ENCODE results near the gene LHX5.
"Not testable (repeated sequence)": the region's sequence is repeated elsewhere in the genome, so short reads cannot be mapped to it uniquely, and the experiment has no call there.

Gene LHX5

GRCh38 chr12:113498490-113498889 lies 26.8 kb upstream of the LHX5 start:
- Histone ChIP-seq H4K20me1 (ENCODE audit: low read depth, low read length) (no peaks in the 10 kb centered on the region), H3K9me3 (ENCODE audit: insufficient read depth, low read length) (no peaks in the 10 kb centered on the region), H3K79me2 (ENCODE audit: insufficient read depth, low read length) (no peaks in the 10 kb centered on the region), H3K27ac (ENCODE audit: low read depth, low read length) (no peak overlapping the region), H3K4me3 (ENCODE audit: insufficient read depth, low read length, poor library complexity, severe bottlenecking) (no peak overlapping the region), H2AFZ (ENCODE audit: low read depth, low read length, severe bottlenecking) (no peak overlapping the region), H3K4me2 (ENCODE audit: low read depth, low read length, poor library complexity, severe bottlenecking) (no peak overlapping the region), H3F3A (ENCODE audit: insufficient read depth) (no peaks in the 10 kb centered on the region), H3K27me3 (ENCODE audit: low read length) (no peaks in the 10 kb centered on the region), H3K9me2 (replicated peaks; ENCODE audit: insufficient read depth, low read length) (no peaks in the 10 kb centered on the region), H3K9ac (ENCODE audit: low read length) (no peak overlapping the region), H3K36me3 (ENCODE audit: low read length) (no peaks in the 10 kb centered on the region)
- TF ChIP-seq CTCF (IDR thresholded peaks at IDR 0.05; ENCODE audit: insufficient read depth, low read length, poor library complexity, severe bottlenecking) = no peak
- no peak for TF ChIP-seq EZH2phosphoT487 (conservative IDR thresholded peaks at IDR 0.05; ENCODE audit: low read length)

- no peaks in the 10 kb centered on the region for H3K27me3 ChIP-seq (ENCODE audit: low read length)
- no peaks in the 10 kb centered on the region for H3F3A ChIP-seq (ENCODE audit: insufficient read depth)
- TF ChIP-seq CTCF (IDR thresholded peaks at IDR 0.05; ENCODE audit: insufficient read depth, low read length, poor library complexity, severe bottlenecking) = no peak
- H4K20me1 ChIP-seq (ENCODE audit: low read depth, low read length) = no peaks in the 10 kb centered on the region
- H3K9ac ChIP-seq (ENCODE audit: low read length) = no peak overlapping the region
- H3K9me2 ChIP-seq (replicated peaks; ENCODE audit: insufficient read depth, low read length) = no peaks in the 10 kb centered on the region
- no peak overlapping the region for H3K27ac ChIP-seq (ENCODE audit: low read depth, low read length)
- no peaks in the 10 kb centered on the region for H3K79me2 ChIP-seq (ENCODE audit: insufficient read depth, low read length)
- H3K9me3 ChIP-seq (ENCODE audit: insufficient read depth, low read length) = no peaks in the 10 kb centered on the region
- no peak overlapping the region for H3K4me3 ChIP-seq (ENCODE audit: insufficient read depth, low read length, poor library complexity, severe bottlenecking)
- no peak overlapping the region for H3K4me2 ChIP-seq (ENCODE audit: low read depth, low read length, poor library complexity, severe bottlenecking)
- H3K36me3 ChIP-seq (ENCODE audit: low read length) = no peaks in the 10 kb centered on the region
- no peak overlapping the region for H2AFZ ChIP-seq (ENCODE audit: low read depth, low read length, severe bottlenecking)
Measured at GRCh38 chr12:113497693-113498092, 26.0 kb upstream of the LHX5 start.

GRCh38 chr12:113495941-113496340 lies 24.3 kb upstream of the LHX5 start:
- not testable (repeated sequence) for H2AFZ ChIP-seq (ENCODE audit: low read depth, low read length, severe bottlenecking); H3K27ac ChIP-seq (ENCODE audit: low read depth, low read length); H3K9ac ChIP-seq (ENCODE audit: low read length); H3K36me3 ChIP-seq (ENCODE audit: low read length); H3F3A ChIP-seq (ENCODE audit: insufficient read depth); H4K20me1 ChIP-seq (ENCODE audit: low read depth, low read length); H3K4me3 ChIP-seq (ENCODE audit: insufficient read depth, low read length, poor library complexity, severe bottlenecking); H3K27me3 ChIP-seq (ENCODE audit: low read length); H3K4me2 ChIP-seq (ENCODE audit: low read depth, low read length, poor library complexity, severe bottlenecking); H3K9me3 ChIP-seq (ENCODE audit: insufficient read depth, low read length); H3K9me2 ChIP-seq (replicated peaks; ENCODE audit: insufficient read depth, low read length); H3K79me2 ChIP-seq (ENCODE audit: insufficient read depth, low read length)

GRCh38 chr12:113488322-113488721 lies 16.7 kb upstream of the LHX5 start:
- Histone ChIP-seq H3K4me3 (ENCODE audit: insufficient read depth, low read length, poor library complexity, severe bottlenecking) (no peak overlapping the region), H4K20me1 (ENCODE audit: low read depth, low read length) (no peaks in the 10 kb centered on the region), H3K4me2 (ENCODE audit: low read depth, low read length, poor library complexity, severe bottlenecking) (no peak overlapping the region), H3K9me3 (ENCODE audit: insufficient read depth, low read length) (no peaks in the 10 kb centered on the region), H3K9ac (ENCODE audit: low read length) (no peak overlapping the region), H3F3A (ENCODE audit: insufficient read depth) (no peaks in the 10 kb centered on the region), H3K27me3 (ENCODE audit: low read length) (no peaks in the 10 kb centered on the region), H3K79me2 (ENCODE audit: insufficient read depth, low read length) (no peaks in the 10 kb centered on the region), H2AFZ (ENCODE audit: low read depth, low read length, severe bottlenecking) (no peak overlapping the region), H3K27ac (ENCODE audit: low read depth, low read length) (no peak overlapping the region), H3K9me2 (replicated peaks; ENCODE audit: insufficient read depth, low read length) (no peaks in the 10 kb centered on the region), H3K36me3 (ENCODE audit: low read length) (no peaks in the 10 kb centered on the region)
- TF ChIP-seq CTCF (IDR thresholded peaks at IDR 0.05; ENCODE audit: insufficient read depth, low read length, poor library complexity, severe bottlenecking) (no peak), EZH2phosphoT487 (conservative IDR thresholded peaks at IDR 0.05; ENCODE audit: low read length) (no peak)

All from SU-DHL-6 (cell line).